ENCODE data around the gene ADAMTS17. TPM values are rescaled to one million over a fixed set of nuclear protein-coding genes. Genes with fewer than 3 reads are reported as not detected.

The ADAMTS17 gene
- total and polyA plus RNA-seq, 9 of the 15 experiments (the other 6 are each of a cell fraction or from before 2014, with no cell fraction given), result 0.01 to 0.14 (median 0.07) TPM; not detected in 6

GRCh38 chr15:100278596-100279380, 63.0 kb downstream of the ADAMTS17 start (continued):
- no peak for TF ChIP-seq CUX1 (CRISPR knock-in tag; IDR thresholded peaks at IDR 0.05)
- no peak for TF ChIP-seq RBM22 (IDR thresholded peaks at IDR 0.05; ENCODE audit: low read depth, low read length, poor library complexity, severe bottlenecking)
- no peak for TF ChIP-seq ZNF57 (CRISPR knock-in tag; IDR thresholded peaks at IDR 0.05)
